Loucy (cell line): ENCODE results near the gene TTLL12.

Source experiments
- CTCF ChIP-seq: fragments of 200-600 bp; sonication (generic); conservative IDR thresholded peaks from 2 replicates; pipeline ENCODE4 v1.5.1; 2014; ENCODE audit warnings: mild to moderate bottlenecking, antibody characterized with exemption, low read length
- EZH2phosphoT487 ChIP-seq: fragments of 200-600 bp; IDR thresholded peaks from 2 replicates; pipeline ENCODE4 v1.6.1; 2018; ENCODE audit warnings: antibody characterized with exemption, mild to moderate bottlenecking, moderate library complexity, borderline replicate concordance

- no peak for TF ChIP-seq CTCF
- TF ChIP-seq EZH2phosphoT487: no peak
These were observed 43.6 kb upstream of the TTLL12 start for GRCh38 chr22:43230571-43230970.
